ENCODE data around the gene HTR5A.

The HTR5A gene

GRCh38 chr7:155066417-155066950 is 3.6 kb upstream of the HTR5A start:
- TF ChIP-seq EP300 (IDR thresholded peaks at IDR 0.05; ENCODE audit: borderline replicate concordance), result no peak
- no peak for TF ChIP-seq CEBPB (IDR thresholded peaks at IDR 0.05)
- TF ChIP-seq FOXM1 (IDR thresholded peaks at IDR 0.05; ENCODE audit: borderline replicate concordance, low read depth), result no peak
- no peak for TF ChIP-seq NFIC (IDR thresholded peaks at IDR 0.05)
- TF ChIP-seq TAF1 (IDR thresholded peaks at IDR 0.05; ENCODE audit: low read depth), result no peak

GRCh38 chr7:155071121-155071651 is 1.1 kb downstream of the HTR5A start:
- TF ChIP-seq EGR1 (IDR thresholded peaks at IDR 0.05) (no peak), MAX (IDR thresholded peaks at IDR 0.05) (no peak), TAF1 (IDR thresholded peaks at IDR 0.05; ENCODE audit: low read depth) (no peak), ZBTB7A (IDR thresholded peaks at IDR 0.05; ENCODE audit: low read depth) (no peak), YY1 (IDR thresholded peaks at IDR 0.05; ENCODE audit: low read depth) (no peak), REST (IDR thresholded peaks at IDR 0.05; ENCODE audit: low read depth) (no peak), CEBPB (IDR thresholded peaks at IDR 0.05) (no peak), CREB1 (IDR thresholded peaks at IDR 0.05; ENCODE audit: low read depth) (no peak), USF1 (IDR thresholded peaks at IDR 0.05) (no peak), FOXM1 (IDR thresholded peaks at IDR 0.05; ENCODE audit: borderline replicate concordance, low read depth) (no peak), EP300 (IDR thresholded peaks at IDR 0.05; ENCODE audit: borderline replicate concordance) (no peak), NFIC (IDR thresholded peaks at IDR 0.05) (no peak), TEAD4 (IDR thresholded peaks at IDR 0.05) (no peak), RAD21 (IDR thresholded peaks at IDR 0.05; ENCODE audit: low read depth) (no peak), TCF12 (IDR thresholded peaks at IDR 0.05; ENCODE audit: low read depth) (no peak)

- no peak for TF ChIP-seq CREB1 (IDR thresholded peaks at IDR 0.05; ENCODE audit: low read depth)
- no peak for TF ChIP-seq USF1 (IDR thresholded peaks at IDR 0.05)
- no peak for TF ChIP-seq EGR1 (IDR thresholded peaks at IDR 0.05)
- no peak for TF ChIP-seq TCF12 (IDR thresholded peaks at IDR 0.05; ENCODE audit: low read depth)
- no peak for TF ChIP-seq NFIC (IDR thresholded peaks at IDR 0.05)
- TF ChIP-seq EP300 (IDR thresholded peaks at IDR 0.05; ENCODE audit: borderline replicate concordance), result no peak
- no peak for TF ChIP-seq TEAD4 (IDR thresholded peaks at IDR 0.05)
- TF ChIP-seq CEBPB (IDR thresholded peaks at IDR 0.05), result no peak
- no peak for TF ChIP-seq FOXM1 (IDR thresholded peaks at IDR 0.05; ENCODE audit: borderline replicate concordance, low read depth)
- TF ChIP-seq TAF1 (IDR thresholded peaks at IDR 0.05; ENCODE audit: low read depth), result no peak
- TF ChIP-seq YY1 (IDR thresholded peaks at IDR 0.05; ENCODE audit: low read depth), result no peak
- TF ChIP-seq REST (IDR thresholded peaks at IDR 0.05; ENCODE audit: low read depth), result no peak
- TF ChIP-seq ZBTB7A (IDR thresholded peaks at IDR 0.05; ENCODE audit: low read depth), result no peak
Observed at GRCh38 chr7:155071916-155072571, 1.9 kb downstream of the HTR5A start.

- no peak for TF ChIP-seq TCF12 (IDR thresholded peaks at IDR 0.05; ENCODE audit: low read depth)
- no peak for TF ChIP-seq FOXM1 (IDR thresholded peaks at IDR 0.05; ENCODE audit: borderline replicate concordance, low read depth)
- no peak for TF ChIP-seq YY1 (IDR thresholded peaks at IDR 0.05; ENCODE audit: low read depth)
- no peak for TF ChIP-seq EP300 (IDR thresholded peaks at IDR 0.05; ENCODE audit: borderline replicate concordance)
- no peak for TF ChIP-seq USF1 (IDR thresholded peaks at IDR 0.05)
- TF ChIP-seq RAD21 (IDR thresholded peaks at IDR 0.05; ENCODE audit: low read depth), result no peak
- TF ChIP-seq TAF1 (IDR thresholded peaks at IDR 0.05; ENCODE audit: low read depth), result no peak
- no peak for TF ChIP-seq ZBTB7A (IDR thresholded peaks at IDR 0.05; ENCODE audit: low read depth)
- no peak for TF ChIP-seq CREB1 (IDR thresholded peaks at IDR 0.05; ENCODE audit: low read depth)
- TF ChIP-seq NFIC (IDR thresholded peaks at IDR 0.05), result no peak
- TF ChIP-seq TEAD4 (IDR thresholded peaks at IDR 0.05), result no peak
Observed at GRCh38 chr7:155073922-155074321, 3.8 kb downstream of the HTR5A start.

- TF ChIP-seq TCF12 (IDR thresholded peaks at IDR 0.05; ENCODE audit: low read depth) (no peak), FOXM1 (IDR thresholded peaks at IDR 0.05; ENCODE audit: borderline replicate concordance, low read depth) (no peak), YY1 (IDR thresholded peaks at IDR 0.05; ENCODE audit: low read depth) (no peak), RAD21 (IDR thresholded peaks at IDR 0.05; ENCODE audit: low read depth) (no peak), USF1 (IDR thresholded peaks at IDR 0.05) (no peak)
Observed at GRCh38 chr7:155084021-155084420, 13.9 kb downstream of the HTR5A start.
